Activated CD4-positive, alpha-beta T cell treated with anti-CD3 and anti-CD28 coated beads, Interleukin-2, amount 10 ng/mL, durations not matched to agents 7 days and 5 days (primary cell): ENCODE data around the gene SH3BP4. TPM values are rescaled to one million over a fixed set of nuclear protein-coding genes. Genes with fewer than 3 reads are reported as not detected.
"Not testable (repeated sequence)": the region's sequence is repeated elsewhere in the genome, so short reads cannot be mapped to it uniquely, and the experiment has no call there.

Source experiments
- CTCF ChIA-PET: fragments of 350-600 bp; sonication (Branson Sonifier 250); formaldehyde crosslinking; loops from one replicate; lab custom pipeline; 2021; ENCODE audit warnings: antibody characterized with exemption; lab: Charles Lee
- POLR2A ChIA-PET: fragments of 350-600 bp; sonication (Branson Sonifier 250); formaldehyde crosslinking; loops from one replicate; lab custom pipeline; 2021; ENCODE audit warnings: antibody characterized with exemption; lab: Charles Lee
- DNase-seq: peaks from one replicate; pipeline ENCODE4 v3.0.0-alpha.2; 2020
- H3K27ac Mint-ChIP-seq: one replicate; pipeline ENCODE4 v1.8.0; 2021; ENCODE audit warnings: mild to moderate bottlenecking, moderate library complexity, mixed read lengths
- H3K27me3 Mint-ChIP-seq: one replicate; pipeline ENCODE4 v1.8.0; 2021; ENCODE audit warnings: mixed read lengths
- H3K36me3 Mint-ChIP-seq: one replicate; pipeline ENCODE4 v1.8.0; 2021; ENCODE audit warnings: low read depth, mixed read lengths
- H3K4me1 Mint-ChIP-seq: one replicate; pipeline ENCODE4 v1.8.0; 2021; ENCODE audit warnings: mixed read lengths
- H3K4me3 Mint-ChIP-seq: one replicate; pipeline ENCODE4 v1.8.0; 2021; ENCODE audit warnings: mild to moderate bottlenecking, moderate library complexity, mixed read lengths
- H3K9me3 Mint-ChIP-seq: one replicate; pipeline ENCODE4 v1.8.0; 2021; ENCODE audit warnings: mixed read lengths
- total RNA-seq, 2 experiments: library from RNA; stranded (reverse); gene quantifications; one replicate each; pipeline ENCODE4 v1.2.3, GENCODE V29; 2021

SH3BP4 gene
- total RNA-seq, 2 experiments from 2014 or later: not detected

- H3K27ac Mint-ChIP-seq: no peak overlapping the region
- ChIA-PET CTCF (no interaction called here), POLR2A (no interaction called here)
- peaks cover 2% of the 10 kb centered on the region for H3K27me3 Mint-ChIP-seq
- H3K4me3 Mint-ChIP-seq: no peak overlapping the region
- no peaks in the 10 kb centered on the region for H3K4me1 Mint-ChIP-seq
- no peak for DNase-seq
- no peaks in the 10 kb centered on the region for H3K9me3 Mint-ChIP-seq
- H3K36me3 Mint-ChIP-seq: no peaks in the 10 kb centered on the region
Observed at GRCh38 chr2:235017441-235017840, 65.6 kb downstream of the SH3BP4 start.

- Mint-ChIP-seq H3K36me3 (no peaks in the 10 kb centered on the region), H3K27ac (no peak overlapping the region), H3K4me3 (no peak overlapping the region), H3K9me3 (no peaks in the 10 kb centered on the region), H3K4me1 (no peaks in the 10 kb centered on the region), H3K27me3 (peaks cover 2% of the 10 kb centered on the region)
- CTCF ChIA-PET: no interaction called here
- POLR2A ChIA-PET: no interaction called here
- DNase-seq: no peak
Observed at GRCh38 chr2:235018838-235019237, 67.0 kb downstream of the SH3BP4 start.

GRCh38 chr2:235020141-235020540, 68.3 kb downstream of the SH3BP4 start:
- H3K27ac Mint-ChIP-seq, H3K4me3 Mint-ChIP-seq, POLR2A ChIA-PET, H3K9me3 Mint-ChIP-seq, H3K27me3 Mint-ChIP-seq, H3K4me1 Mint-ChIP-seq, H3K36me3 Mint-ChIP-seq, DNase-seq: not testable (repeated sequence)
- CTCF ChIA-PET: interaction anchor here (0.6 kb wide), 1 partner anchor 730 kb away, joined by 3 read pairs; no protein-coding TSS in a partner anchor

GRCh38 chr2:235021752-235022151, 69.9 kb downstream of the SH3BP4 start:
- ChIA-PET POLR2A (no interaction called here), CTCF (no interaction called here)
- H3K9me3 Mint-ChIP-seq: no peaks in the 10 kb centered on the region
- H3K4me3 Mint-ChIP-seq: no peak overlapping the region
- H3K36me3 Mint-ChIP-seq: no peaks in the 10 kb centered on the region
- H3K27ac Mint-ChIP-seq: no peak overlapping the region
- H3K27me3 Mint-ChIP-seq: peaks cover 2% of the 10 kb centered on the region
- H3K4me1 Mint-ChIP-seq: no peaks in the 10 kb centered on the region
- no peak for DNase-seq

- POLR2A ChIA-PET: no interaction called here
- Mint-ChIP-seq H3K36me3 (no peaks in the 10 kb centered on the region), H3K27ac (no peak overlapping the region), H3K9me3 (no peaks in the 10 kb centered on the region), H3K27me3 (peaks cover 2% of the 10 kb centered on the region), H3K4me3 (no peak overlapping the region), H3K4me1 (no peaks in the 10 kb centered on the region)
- no peak for DNase-seq
- CTCF ChIA-PET: no interaction called here
Observed at GRCh38 chr2:235024191-235024860, 72.5 kb downstream of the SH3BP4 start.

GRCh38 chr2:235024931-235025773, 73.3 kb downstream of the SH3BP4 start:
- no peaks in the 10 kb centered on the region for H3K9me3 Mint-ChIP-seq
- H3K36me3 Mint-ChIP-seq: no peaks in the 10 kb centered on the region
- DNase-seq: no peak
- POLR2A ChIA-PET: no interaction called here
- no peak overlapping the region for H3K27ac Mint-ChIP-seq
- no peak overlapping the region for H3K4me3 Mint-ChIP-seq
- H3K4me1 Mint-ChIP-seq: no peaks in the 10 kb centered on the region
- CTCF ChIA-PET: interaction anchor here (0.7 kb wide), 1 partner anchor 14 kb away, joined by 4 read pairs; no protein-coding TSS in a partner anchor
- peaks cover 2% of the 10 kb centered on the region for H3K27me3 Mint-ChIP-seq

GRCh38 chr2:235025800-235026536, 74.2 kb downstream of the SH3BP4 start:
- H3K4me3 Mint-ChIP-seq: no peak overlapping the region
- no peak for DNase-seq
- H3K4me1 Mint-ChIP-seq: no peaks in the 10 kb centered on the region
- ChIA-PET POLR2A (no interaction called here), CTCF (interaction anchor here (0.7 kb wide), 1 partner anchor 15 kb away, joined by 4 read pairs; no protein-coding TSS in a partner anchor)
- H3K27ac Mint-ChIP-seq: no peak overlapping the region
- H3K36me3 Mint-ChIP-seq: no peaks in the 10 kb centered on the region
- no peaks in the 10 kb centered on the region for H3K27me3 Mint-ChIP-seq
- H3K9me3 Mint-ChIP-seq: no peaks in the 10 kb centered on the region

GRCh38 chr2:235026649-235027557, 75.1 kb downstream of the SH3BP4 start:
- Mint-ChIP-seq H3K36me3 (no peaks in the 10 kb centered on the region), H3K9me3 (no peaks in the 10 kb centered on the region), H3K27ac (no peak overlapping the region), H3K27me3 (no peaks in the 10 kb centered on the region), H3K4me3 (no peak overlapping the region), H3K4me1 (no peaks in the 10 kb centered on the region)
- DNase-seq: no peak
- POLR2A ChIA-PET: no interaction called here
- CTCF ChIA-PET: no interaction called here

GRCh38 chr2:235027558-235028214, 75.9 kb downstream of the SH3BP4 start:
- no peaks in the 10 kb centered on the region for H3K27me3 Mint-ChIP-seq
- no peaks in the 10 kb centered on the region for H3K36me3 Mint-ChIP-seq
- no peaks in the 10 kb centered on the region for H3K4me1 Mint-ChIP-seq
- no peaks in the 10 kb centered on the region for H3K9me3 Mint-ChIP-seq
- no peak overlapping the region for H3K4me3 Mint-ChIP-seq
- CTCF ChIA-PET: no interaction called here
- POLR2A ChIA-PET: no interaction called here
- no peak overlapping the region for H3K27ac Mint-ChIP-seq
- DNase-seq: no peak

- H3K27ac Mint-ChIP-seq: no peak overlapping the region
- H3K27me3 Mint-ChIP-seq: no peaks in the 10 kb centered on the region
- no peaks in the 10 kb centered on the region for H3K36me3 Mint-ChIP-seq
- ChIA-PET POLR2A (no interaction called here), CTCF (no interaction called here)
- no peak overlapping the region for H3K4me3 Mint-ChIP-seq
- no peaks in the 10 kb centered on the region for H3K4me1 Mint-ChIP-seq
- DNase-seq: no peak
- H3K9me3 Mint-ChIP-seq: no peaks in the 10 kb centered on the region
Observed at GRCh38 chr2:235028646-235029045, 76.8 kb downstream of the SH3BP4 start.

GRCh38 chr2:235029054-235029453, 77.2 kb downstream of the SH3BP4 start:
- ChIA-PET POLR2A (no interaction called here), CTCF (no interaction called here)
- Mint-ChIP-seq H3K9me3 (no peaks in the 10 kb centered on the region), H3K4me3 (no peak overlapping the region), H3K4me1 (no peaks in the 10 kb centered on the region), H3K27ac (no peak overlapping the region), H3K36me3 (no peaks in the 10 kb centered on the region), H3K27me3 (no peaks in the 10 kb centered on the region)
- no peak for DNase-seq

GRCh38 chr2:235030126-235030525, 78.3 kb downstream of the SH3BP4 start:
- Mint-ChIP-seq H3K27me3 (no peaks in the 10 kb centered on the region), H3K4me3 (no peak overlapping the region), H3K27ac (no peak overlapping the region), H3K36me3 (no peaks in the 10 kb centered on the region), H3K4me1 (no peaks in the 10 kb centered on the region), H3K9me3 (no peaks in the 10 kb centered on the region)
- ChIA-PET CTCF (no interaction called here), POLR2A (no interaction called here)
- DNase-seq: no peak
